HEK293T (cell line): Measurements from ENCODE around the gene VWA5B1.

Experiments used
- ARNT ChIP-seq: fragments of 450-650 bp; IDR thresholded peaks from 2 replicates; pipeline ENCODE4 v1.6.1; 2017; ENCODE audit warnings: mild to moderate bottlenecking
- BHLHE40 ChIP-seq: fragments of 450-650 bp; IDR thresholded peaks from 2 replicates; pipeline ENCODE4 v1.6.1; 2016; ENCODE audit warnings: mild to moderate bottlenecking, moderate library complexity, borderline replicate concordance
- ELF4 ChIP-seq: fragments of 450-650 bp; IDR thresholded peaks from 2 replicates; pipeline ENCODE4 v1.6.1; 2017; ENCODE audit warnings: antibody characterized with exemption
- FOXA1 ChIP-seq: fragments of 450-650 bp; IDR thresholded peaks from 2 replicates; pipeline ENCODE4 v1.6.1; 2016; ENCODE audit warnings: mild to moderate bottlenecking
- LEF1 ChIP-seq: fragments of 450-650 bp; IDR thresholded peaks from 2 replicates; pipeline ENCODE4 v1.6.1; 2017; ENCODE audit warnings: mild to moderate bottlenecking, borderline replicate concordance
- SP1 ChIP-seq: fragments of 450-650 bp; IDR thresholded peaks from 2 replicates; pipeline ENCODE4 v1.6.1; 2017
- SUZ12 ChIP-seq: fragments of 450-650 bp; IDR thresholded peaks from 2 replicates; pipeline ENCODE4 v1.6.1; 2016; ENCODE audit warnings: mild to moderate bottlenecking
- TARDBP ChIP-seq: fragments of 450-650 bp; IDR thresholded peaks from 2 replicates; pipeline ENCODE4 v1.6.1; 2016
- ZNF384 ChIP-seq: fragments of 450-650 bp; IDR thresholded peaks from 2 replicates; pipeline ENCODE4 v1.6.1; 2016

- TF ChIP-seq TARDBP (no peak), FOXA1 (no peak), SP1 (no peak), ARNT (no peak), SUZ12 (no peak), BHLHE40 (no peak), ELF4 (no peak), LEF1 (no peak), ZNF384 (no peak)
Observed at GRCh38 chr1:20390589-20391331, 100.1 kb downstream of the VWA5B1 start.
